GM18508 (cell line): ENCODE data around the gene BYSL.

Source experiments
- ATAC-seq: cut with Tn5 transposase; IDR thresholded peaks from one replicate; pipeline ENCODE4 v1.9.1; 2021; ENCODE audit warnings: moderate number of reproducible peaks; ENCODE audit not compliant: insufficient read depth, unreplicated experiment

BYSL gene

GRCh38 chr6:41972826-41973225 is 51.5 kb downstream of the BYSL start:
- no peak for ATAC-seq

GRCh38 chr6:41974281-41974825 is 53.1 kb downstream of the BYSL start:
- ATAC-seq, result no peak

- no peak for ATAC-seq
Observed at GRCh38 chr6:41975276-41975675, 54.0 kb downstream of the BYSL start.

GRCh38 chr6:41976794-41977484 is 55.6 kb downstream of the BYSL start:
- no peak for ATAC-seq
